ENCODE data around the gene NELL1. TPM values are rescaled to one million over a fixed set of nuclear protein-coding genes. Genes with fewer than 3 reads are reported as not detected.

NELL1 gene
- polyA plus RNA-seq, 1 of the 3 experiments (the other 2 are of a cell fraction) = not detected

DNA sequence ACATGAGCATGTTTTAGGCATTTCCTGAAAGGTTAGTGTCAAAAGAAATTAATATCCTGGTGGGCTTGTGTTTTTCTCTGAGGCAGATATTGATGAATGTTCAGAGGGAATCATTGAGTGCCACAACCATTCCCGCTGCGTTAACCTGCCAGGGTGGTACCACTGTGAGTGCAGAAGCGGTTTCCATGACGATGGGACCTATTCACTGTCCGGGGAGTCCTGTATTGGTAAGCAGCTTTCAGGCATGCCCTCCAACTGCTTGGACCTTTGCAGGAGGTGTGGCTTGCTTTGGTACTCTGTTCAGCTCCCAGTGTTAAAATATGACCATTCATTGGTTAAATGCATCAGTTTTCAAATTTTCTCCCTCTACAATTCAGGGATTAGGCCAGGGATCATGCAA is 864.9 kb downstream of the NELL1 start:
- ChIA-PET POLR2A (no interaction called here), CTCF (interaction anchor here (1.9 kb wide), 1 partner anchor 9 kb away, joined by 3 read pairs; no protein-coding TSS in a partner anchor)
- no peaks in the 10 kb centered on the region for H3K9me2 ChIP-seq
- WGBS (ENCODE audit: low lambda C conversion rate) = 41% methylated on average over 4 of the region's 5 CpGs
- TF ChIP-seq, protein P1, sequence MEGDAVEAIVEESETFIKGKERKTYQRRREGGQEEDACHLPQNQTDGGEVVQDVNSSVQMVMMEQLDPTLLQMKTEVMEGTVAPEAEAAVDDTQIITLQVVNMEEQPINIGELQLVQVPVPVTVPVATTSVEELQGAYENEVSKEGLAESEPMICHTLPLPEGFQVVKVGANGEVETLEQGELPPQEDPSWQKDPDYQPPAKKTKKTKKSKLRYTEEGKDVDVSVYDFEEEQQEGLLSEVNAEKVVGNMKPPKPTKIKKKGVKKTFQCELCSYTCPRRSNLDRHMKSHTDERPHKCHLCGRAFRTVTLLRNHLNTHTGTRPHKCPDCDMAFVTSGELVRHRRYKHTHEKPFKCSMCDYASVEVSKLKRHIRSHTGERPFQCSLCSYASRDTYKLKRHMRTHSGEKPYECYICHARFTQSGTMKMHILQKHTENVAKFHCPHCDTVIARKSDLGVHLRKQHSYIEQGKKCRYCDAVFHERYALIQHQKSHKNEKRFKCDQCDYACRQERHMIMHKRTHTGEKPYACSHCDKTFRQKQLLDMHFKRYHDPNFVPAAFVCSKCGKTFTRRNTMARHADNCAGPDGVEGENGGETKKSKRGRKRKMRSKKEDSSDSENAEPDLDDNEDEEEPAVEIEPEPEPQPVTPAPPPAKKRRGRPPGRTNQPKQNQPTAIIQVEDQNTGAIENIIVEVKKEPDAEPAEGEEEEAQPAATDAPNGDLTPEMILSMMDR (IDR thresholded peaks at IDR 0.05) = no peak
- TF ChIP-seq JUND (IDR thresholded peaks at IDR 0.05) = no peak
- TF ChIP-seq GABPA (IDR thresholded peaks at IDR 0.05; ENCODE audit: low read depth) = no peak
- TF ChIP-seq, protein P2, sequence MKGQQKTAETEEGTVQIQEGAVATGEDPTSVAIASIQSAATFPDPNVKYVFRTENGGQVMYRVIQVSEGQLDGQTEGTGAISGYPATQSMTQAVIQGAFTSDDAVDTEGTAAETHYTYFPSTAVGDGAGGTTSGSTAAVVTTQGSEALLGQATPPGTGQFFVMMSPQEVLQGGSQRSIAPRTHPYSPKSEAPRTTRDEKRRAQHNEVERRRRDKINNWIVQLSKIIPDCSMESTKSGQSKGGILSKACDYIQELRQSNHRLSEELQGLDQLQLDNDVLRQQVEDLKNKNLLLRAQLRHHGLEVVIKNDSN (IDR thresholded peaks at IDR 0.05; ENCODE audit: borderline replicate concordance, low read depth) = no peak
- TF ChIP-seq NRF1 (IDR thresholded peaks at IDR 0.05; ENCODE audit: low read depth, low read length) = no peak
- TF ChIP-seq SIN3A (IDR thresholded peaks at IDR 0.05; ENCODE audit: borderline replicate concordance, low read depth, low read length) = no peak
- TF ChIP-seq FOSL2 (IDR thresholded peaks at IDR 0.05; ENCODE audit: borderline replicate concordance, low read depth) = no peak
- TF ChIP-seq, protein P3, sequence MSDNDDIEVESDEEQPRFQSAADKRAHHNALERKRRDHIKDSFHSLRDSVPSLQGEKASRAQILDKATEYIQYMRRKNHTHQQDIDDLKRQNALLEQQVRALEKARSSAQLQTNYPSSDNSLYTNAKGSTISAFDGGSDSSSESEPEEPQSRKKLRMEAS (IDR thresholded peaks at IDR 0.05; ENCODE audit: low read depth) = no peak
- no peak for TF ChIP-seq EP300 (IDR thresholded peaks at IDR 0.05; ENCODE audit: borderline replicate concordance in 1 of 2, low read depth in 1 of 2, low read length in 1 of 2)
- TF ChIP-seq GATA2 (CRISPR knock-in tag; IDR thresholded peaks at IDR 0.05) = no peak
- TF ChIP-seq TAF1 (IDR thresholded peaks at IDR 0.05; ENCODE audit: borderline replicate concordance, low read depth, low read length) = no peak
- no peak for TF ChIP-seq FOXM1 (IDR thresholded peaks at IDR 0.05; ENCODE audit: low read depth)
- TF ChIP-seq FOXJ3 (CRISPR knock-in tag; IDR thresholded peaks at IDR 0.05) = no peak
- TF ChIP-seq TEAD4 (IDR thresholded peaks at IDR 0.05; ENCODE audit: borderline replicate concordance, insufficient read depth) = no peak
- no peaks in the 10 kb centered on the region for H3K27me3 ChIP-seq (ENCODE audit: insufficient read depth)
- H3K4me3 ChIP-seq (ENCODE audit: low read depth in 2 of 2, low read length in 1 of 2) = no peak overlapping the region
- H3K36me3 ChIP-seq (replicated peaks in 1 of 2; ENCODE audit: control insufficient read depth in 1 of 2, insufficient read depth in 2 of 2, low read length in 1 of 2) = no peaks in the 10 kb centered on the region
- H4K20me1 ChIP-seq (ENCODE audit: insufficient read depth) = no peaks in the 10 kb centered on the region
- H3K4me1 ChIP-seq (ENCODE audit: control insufficient read depth in 1 of 2, insufficient read depth in 2 of 2, low read depth in 1 of 2, low read length in 1 of 2) = no peaks in the 10 kb centered on the region; a peak in 1 of 4 replicates
- H3F3A ChIP-seq (replicated peaks; ENCODE audit: insufficient read depth) = no peaks in the 10 kb centered on the region
- DNase-seq = no peak
- no peaks in the 10 kb centered on the region for H3K79me2 ChIP-seq (ENCODE audit: insufficient read depth)
- H3K27ac ChIP-seq (ENCODE audit: low read depth in 2 of 2, low read length in 1 of 2) = no peak overlapping the region
- H3K9me3 ChIP-seq = no peaks in the 10 kb centered on the region
- no peak overlapping the region for H2AFZ ChIP-seq (ENCODE audit: low read depth)
- H3K4me2 ChIP-seq = no peak overlapping the region
- H3K9ac ChIP-seq = no peak overlapping the region

DNA sequence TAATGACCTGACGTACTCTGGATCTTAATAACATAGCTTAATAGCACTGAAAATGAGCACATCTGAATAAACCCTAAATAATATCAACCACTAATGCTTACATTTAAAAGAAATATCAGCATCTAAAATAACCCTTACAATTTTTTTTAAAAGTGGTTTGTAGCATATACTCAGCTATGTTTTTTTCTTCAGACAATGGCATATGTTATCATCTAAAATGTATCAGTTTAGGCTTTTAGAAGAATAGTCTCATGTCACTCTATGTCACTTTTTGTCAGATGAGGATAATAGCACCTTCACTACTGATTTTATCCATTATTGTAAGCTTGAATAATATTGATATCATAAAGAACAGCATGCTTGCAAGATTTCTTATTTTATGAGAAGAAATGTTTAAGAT is 868.6 kb downstream of the NELL1 start:
- no peak overlapping the region for H3K4me2 ChIP-seq
- H3K9ac ChIP-seq = no peak overlapping the region
- DNase-seq = no peak
- POLR2A ChIA-PET = no interaction called here
- no peaks in the 10 kb centered on the region for H4K20me1 ChIP-seq (ENCODE audit: insufficient read depth)
- no peaks in the 10 kb centered on the region for H3K79me2 ChIP-seq (ENCODE audit: insufficient read depth)
- H3K27ac ChIP-seq (ENCODE audit: low read depth in 2 of 2, low read length in 1 of 2) = no peak overlapping the region
- H3K4me1 ChIP-seq (ENCODE audit: control insufficient read depth in 1 of 2, insufficient read depth in 2 of 2, low read depth in 1 of 2, low read length in 1 of 2) = no peaks in the 10 kb centered on the region; a peak in 1 of 4 replicates
- no peak overlapping the region for H2AFZ ChIP-seq (ENCODE audit: low read depth)
- CTCF ChIA-PET = no interaction called here
- H3F3A ChIP-seq (replicated peaks; ENCODE audit: insufficient read depth) = no peaks in the 10 kb centered on the region
- H3K9me3 ChIP-seq = no peaks in the 10 kb centered on the region
- no peak for TF ChIP-seq RCOR1 (IDR thresholded peaks at IDR 0.05; ENCODE audit: low read length)
- TF ChIP-seq JUND (IDR thresholded peaks at IDR 0.05) = no peak
- no peak for TF ChIP-seq FOSL2 (IDR thresholded peaks at IDR 0.05; ENCODE audit: borderline replicate concordance, low read depth)
- TF ChIP-seq TAF1 (IDR thresholded peaks at IDR 0.05; ENCODE audit: borderline replicate concordance, low read depth, low read length) = no peak
- no peak for TF ChIP-seq EZH2phosphoT487 (IDR thresholded peaks at IDR 0.05; ENCODE audit: borderline replicate concordance, low read depth)
- TF ChIP-seq NFIC (IDR thresholded peaks at IDR 0.05; ENCODE audit: borderline replicate concordance) = no peak
- no peak for TF ChIP-seq CHD2 (IDR thresholded peaks at IDR 0.05; ENCODE audit: low read length, partially characterized antibody)
- no peak for TF ChIP-seq YY1 (IDR thresholded peaks at IDR 0.05; ENCODE audit: low read depth)
- TF ChIP-seq RXRA (IDR thresholded peaks at IDR 0.05; ENCODE audit: borderline replicate concordance, low read depth) = no peak
- TF ChIP-seq, protein P2 (IDR thresholded peaks at IDR 0.05; ENCODE audit: borderline replicate concordance, low read depth) = no peak
- TF ChIP-seq, protein P4, sequence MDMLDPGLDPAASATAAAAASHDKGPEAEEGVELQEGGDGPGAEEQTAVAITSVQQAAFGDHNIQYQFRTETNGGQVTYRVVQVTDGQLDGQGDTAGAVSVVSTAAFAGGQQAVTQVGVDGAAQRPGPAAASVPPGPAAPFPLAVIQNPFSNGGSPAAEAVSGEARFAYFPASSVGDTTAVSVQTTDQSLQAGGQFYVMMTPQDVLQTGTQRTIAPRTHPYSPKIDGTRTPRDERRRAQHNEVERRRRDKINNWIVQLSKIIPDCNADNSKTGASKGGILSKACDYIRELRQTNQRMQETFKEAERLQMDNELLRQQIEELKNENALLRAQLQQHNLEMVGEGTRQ (IDR thresholded peaks at IDR 0.05; ENCODE audit: borderline replicate concordance, low read depth, low read length) = no peak
- TF ChIP-seq EP300 (IDR thresholded peaks at IDR 0.05; ENCODE audit: borderline replicate concordance in 1 of 2, low read depth in 1 of 2, low read length in 1 of 2) = no peak
- TF ChIP-seq, protein P5, sequence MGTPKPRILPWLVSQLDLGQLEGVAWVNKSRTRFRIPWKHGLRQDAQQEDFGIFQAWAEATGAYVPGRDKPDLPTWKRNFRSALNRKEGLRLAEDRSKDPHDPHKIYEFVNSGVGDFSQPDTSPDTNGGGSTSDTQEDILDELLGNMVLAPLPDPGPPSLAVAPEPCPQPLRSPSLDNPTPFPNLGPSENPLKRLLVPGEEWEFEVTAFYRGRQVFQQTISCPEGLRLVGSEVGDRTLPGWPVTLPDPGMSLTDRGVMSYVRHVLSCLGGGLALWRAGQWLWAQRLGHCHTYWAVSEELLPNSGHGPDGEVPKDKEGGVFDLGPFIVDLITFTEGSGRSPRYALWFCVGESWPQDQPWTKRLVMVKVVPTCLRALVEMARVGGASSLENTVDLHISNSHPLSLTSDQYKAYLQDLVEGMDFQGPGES (IDR thresholded peaks at IDR 0.05; ENCODE audit: low read depth, low read length) = no peak
- no peaks in the 10 kb centered on the region for H3K27me3 ChIP-seq (ENCODE audit: insufficient read depth)
- WGBS (ENCODE audit: low lambda C conversion rate) = 23% methylated on average over 1 of the region's 1 CpG
- H3K9me2 ChIP-seq = no peaks in the 10 kb centered on the region
- no peak overlapping the region for H3K4me3 ChIP-seq (ENCODE audit: low read depth in 2 of 2, low read length in 1 of 2)
- no peaks in the 10 kb centered on the region for H3K36me3 ChIP-seq (replicated peaks in 1 of 2; ENCODE audit: control insufficient read depth in 1 of 2, insufficient read depth in 2 of 2, low read length in 1 of 2)
